Kidney (tissue), 14 donors: ENCODE measurements around the gene AFF3. TPM values are rescaled to one million over a fixed set of nuclear protein-coding genes. Genes with fewer than 3 reads are reported as not detected.

Source experiments
- DNase-seq, 5 donors: peaks; one replicate each; pipeline ENCODE4 v3.0.0-alpha.2; 2013 to 2020
- FAIRE-seq: peaks from 2 replicates; lab custom pipeline; 2012; peaks lifted over from hg19 to GRCh38; lab: Jason Lieb, UNC
- H3K27ac ChIP-seq, 2 donors: one replicate each; pipeline ENCODE4 v1.7.0; 2013; ENCODE audit warnings: low read depth in 2 of 2, low read length in 2 of 2, inconsistent platforms in 1 of 2
- H3K27me3 ChIP-seq: one replicate; pipeline ENCODE4 v1.7.1; 2013; ENCODE audit warnings: low read length, inconsistent platforms; ENCODE audit not compliant: control insufficient read depth, insufficient read depth
- H3K36me3 ChIP-seq, 3 donors: one replicate each; pipeline versions ENCODE4 v1.7.0 to v1.7.1; 2013; ENCODE audit warnings: low read length in 3 of 3, control low read depth in 1 of 3, inconsistent platforms in 1 of 3; ENCODE audit not compliant: insufficient read depth in 3 of 3, control insufficient read depth in 2 of 3
- H3K4me1 ChIP-seq, 3 donors: one replicate each; pipeline versions ENCODE4 v1.7.0 to v1.7.1; 2013; ENCODE audit warnings: low read length in 3 of 3, inconsistent platforms in 1 of 3, low read depth in 1 of 3; ENCODE audit not compliant: control insufficient read depth in 2 of 3, insufficient read depth in 2 of 3
- H3K4me3 ChIP-seq, 3 donors: one replicate each; pipeline versions ENCODE4 v1.7.0 to v1.8.1; 2013; ENCODE audit warnings: low read length in 3 of 3, control low read depth in 1 of 3, inconsistent platforms in 1 of 3
- H3K9ac ChIP-seq, 3 donors: one replicate each; pipeline versions ENCODE4 v1.7.0 to v1.7.1; 2013; ENCODE audit warnings: low read length in 3 of 3, control low read depth in 1 of 3, inconsistent platforms in 1 of 3
- H3K9me3 ChIP-seq, 3 donors: one replicate each; pipeline versions ENCODE4 v1.7.0 to v1.7.1; 2013; ENCODE audit warnings: low read length in 3 of 3, control low read depth in 1 of 3, inconsistent platforms in 1 of 3; ENCODE audit not compliant: control insufficient read depth in 2 of 3, insufficient read depth in 1 of 3
- CTCF ChIP-seq: IDR thresholded peaks from 3 replicates; pipeline ENCODE4 v1.5.1; 2012; ENCODE audit warnings: mild to moderate bottlenecking, moderate library complexity, borderline replicate concordance; ENCODE audit not compliant: insufficient read depth; ENCODE audit errors: extremely low read depth
- intact Hi-C: fragments of 100-400 bp; cut with DNase I; formaldehyde crosslinking; loops from one replicate; pipeline ENCODE4 v1.11.1; 2022
- polyA plus RNA-seq: library from polyadenylated mRNA; stranded (reverse); fragments of 350-450 nt; fragmentation: Illumina TruSeq; extraction: RNeasy Lipid Tissue Mini Kit (QIAGEN cat#74804); gene quantifications from one replicate; pipeline ENCODE4 v1.2.3, GENCODE V29; 2014; ENCODE audit warnings: low read depth, low replicate concordance; ENCODE audit not compliant: insufficient read depth
- total RNA-seq: library from RNA; stranded (reverse); fragmentation: NEBNext Ultra II Directional; extraction: Animal tissue kit (Norgen Biotek cat#: 25700); gene quantifications from one replicate; pipeline ENCODE4 v1.2.1, GENCODE V29; 2021
- donor health status: control.
- donor health status: control.
- donor health status: control.
- donor health status: control.
- donor health status: control.
- donor health status: DM: yes; HTN: yes; CAD: no.
- donor health status: Normal renal cell carcinoma (clear cell type).

The AFF3 gene
- total and polyA plus RNA-seq, 2 donors from 2014 or later: 0.65 to 11.0 TPM

GRCh38 chr2:100141906-100142305, 484 bp downstream of the AFF3 start:
- H3K9me3 ChIP-seq: no peaks in the 10 kb centered on the region
- no peak overlapping the region for H3K4me3 ChIP-seq
- DNase-seq (no peak), FAIRE-seq (no peak)
- H3K4me1 ChIP-seq: no peaks in the 10 kb centered on the region
- no peaks in the 10 kb centered on the region for H3K36me3 ChIP-seq
- no peaks in the 10 kb centered on the region for H3K27me3 ChIP-seq
- H3K27ac ChIP-seq: no peak overlapping the region
- H3K9ac ChIP-seq: no peak overlapping the region
- no peak for TF ChIP-seq CTCF
- intact Hi-C loops: no loop called here

GRCh38 chr2:100140582-100140981, 1.8 kb downstream of the AFF3 start:
- Histone ChIP-seq H3K9me3 (no peaks in the 10 kb centered on the region), H3K27me3 (no peaks in the 10 kb centered on the region), H3K27ac (no peak overlapping the region), H3K4me3 (no peak overlapping the region), H3K36me3 (no peaks in the 10 kb centered on the region), H3K9ac (no peak overlapping the region), H3K4me1 (no peaks in the 10 kb centered on the region)
- FAIRE-seq (no peak), DNase-seq (no peak)
- intact Hi-C loops: no loop called here
- no peak for TF ChIP-seq CTCF

GRCh38 chr2:100137866-100138570, 4.4 kb downstream of the AFF3 start:
- H3K36me3 ChIP-seq: no peaks in the 10 kb centered on the region
- no peaks in the 10 kb centered on the region for H3K4me1 ChIP-seq
- DNase-seq: no peak
- intact Hi-C loops: no loop called here
- no peak overlapping the region for H3K27ac ChIP-seq
- no peak for FAIRE-seq
- H3K4me3 ChIP-seq: no peak overlapping the region
- H3K9me3 ChIP-seq: no peaks in the 10 kb centered on the region
- no peak overlapping the region for H3K9ac ChIP-seq
- H3K27me3 ChIP-seq: no peaks in the 10 kb centered on the region
- TF ChIP-seq CTCF: no peak

GRCh38 chr2:100137318-100137717, 5.1 kb downstream of the AFF3 start:
- H3K4me1 ChIP-seq: no peaks in the 10 kb centered on the region
- FAIRE-seq (no peak), DNase-seq (no peak)
- H3K9ac ChIP-seq: no peak overlapping the region
- no peaks in the 10 kb centered on the region for H3K27me3 ChIP-seq
- no peak overlapping the region for H3K27ac ChIP-seq
- H3K9me3 ChIP-seq: no peaks in the 10 kb centered on the region
- intact Hi-C loops: no loop called here
- no peaks in the 10 kb centered on the region for H3K36me3 ChIP-seq
- TF ChIP-seq CTCF: no peak
- H3K4me3 ChIP-seq: no peak overlapping the region
